IMR-90 (cell line): ENCODE results near the gene KCNMA1. TPM values are rescaled to one million over a fixed set of nuclear protein-coding genes. Genes with fewer than 3 reads are reported as not detected.

Experiments
- ATAC-seq: fragments of 200-7000 bp; cut with Tn5 transposase; 2 replicates; pipeline ENCODE4 v1.9.1; 2020; ENCODE audit warnings: low read depth, mild to moderate bottlenecking, moderate library complexity
- BruUV-seq: library from RNA; stranded (reverse); fragments of 400-500 nt; replicated peaks from 2 replicates; lab custom pipeline; 2021; lab: Mats Ljungman, UMichigan
- CTCF ChIA-PET: fragments of 300-600 bp; formaldehyde crosslinking; extraction: SDS; loops from one replicate; lab custom pipeline; 2021; ENCODE audit warnings: antibody characterized with exemption; lab: Yijun Ruan, JAX
- POLR2A ChIA-PET: fragments of 300-600 bp; sonication (Branson Sonifier 250); formaldehyde crosslinking; loops from one replicate; lab custom pipeline; 2022; ENCODE audit warnings: antibody characterized with exemption; ENCODE audit not compliant: unreplicated experiment; lab: Charles Lee
- DNase-seq: peaks from one replicate; pipeline ENCODE4 v3.0.0; 2013
- H2AFZ ChIP-seq: replicated peaks from 2 replicates; pipeline ENCODE3; 2013; ENCODE audit warnings: low read length, mild to moderate bottlenecking; ENCODE audit not compliant: poor library complexity
- H2AK5ac ChIP-seq: 2 replicates; pipeline ENCODE4 v1.6.1; 2013; ENCODE audit warnings: low read depth, low read length, inconsistent platforms
- H2AK9ac ChIP-seq: replicated peaks from 2 replicates; pipeline ENCODE3; 2013; ENCODE audit warnings: mild to moderate bottlenecking, low read depth, low read length, moderate library complexity; ENCODE audit not compliant: poor library complexity
- H2BK120ac ChIP-seq: 2 replicates; pipeline ENCODE4 v1.6.1; 2013; ENCODE audit warnings: low read depth, low read length, inconsistent platforms
- H2BK15ac ChIP-seq: 3 replicates; pipeline ENCODE4 v1.6.1; 2013; ENCODE audit warnings: low read depth, low read length, inconsistent platforms
- H2BK20ac ChIP-seq: 2 replicates; pipeline ENCODE4 v1.6.1; 2013; ENCODE audit warnings: low read depth, mild to moderate bottlenecking, inconsistent platforms, low read length, moderate library complexity
- H2BK5ac ChIP-seq: 2 replicates; pipeline ENCODE4 v1.6.1; 2013; ENCODE audit warnings: mild to moderate bottlenecking, low read depth, low read length, inconsistent platforms; ENCODE audit not compliant: poor library complexity, severe bottlenecking
- H3K14ac ChIP-seq: replicated peaks from 2 replicates; pipeline ENCODE4 v1.6.1; 2013; ENCODE audit warnings: low read depth, low read length, inconsistent platforms
- H3K18ac ChIP-seq: 2 replicates; pipeline ENCODE4 v1.6.1; 2013; ENCODE audit warnings: low read depth, low read length, control low read depth
- H3K23ac ChIP-seq: 2 replicates; pipeline ENCODE4 v1.6.1; 2013; ENCODE audit warnings: low read depth, low read length, inconsistent platforms
- H3K27ac ChIP-seq: 2 replicates; pipeline ENCODE4 v1.5.1; 2013; ENCODE audit warnings: mild to moderate bottlenecking, control low read depth, low read length; ENCODE audit not compliant: insufficient read depth
- H3K27me3 ChIP-seq: 2 replicates; pipeline ENCODE4 v1.6.1; 2013; ENCODE audit warnings: low read length; ENCODE audit not compliant: control insufficient read depth, insufficient read depth
- H3K36me3 ChIP-seq: 2 replicates; pipeline ENCODE4 v1.6.1; 2013; ENCODE audit warnings: low read length, mixed read lengths; ENCODE audit not compliant: control insufficient read depth, insufficient read depth
- H3K4ac ChIP-seq: 2 replicates; pipeline ENCODE4 v1.6.1; 2013; ENCODE audit warnings: low read depth, low read length, inconsistent platforms
- H3K4me1 ChIP-seq: 2 replicates; pipeline ENCODE4 v1.6.1; 2013; ENCODE audit warnings: low read length, mixed read lengths; ENCODE audit not compliant: control insufficient read depth, insufficient read depth
- H3K4me2 ChIP-seq: 2 replicates; pipeline ENCODE4 v1.6.1; 2013; ENCODE audit warnings: low read depth, mild to moderate bottlenecking, control low read depth, low read length, moderate library complexity
- H3K4me3 ChIP-seq: 2 replicates; pipeline ENCODE4 v1.5.1; 2013; ENCODE audit warnings: low read depth, mild to moderate bottlenecking, control low read depth, low read length, moderate library complexity; ENCODE audit not compliant: insufficient read depth
- H3K56ac ChIP-seq: 2 replicates; pipeline ENCODE4 v1.6.1; 2013; ENCODE audit warnings: low read length, inconsistent platforms; ENCODE audit not compliant: insufficient read depth; ENCODE audit errors: extremely low read depth
- H3K79me1 ChIP-seq, 2 experiments: 2 replicates each; pipeline ENCODE4 v1.6.1; 2013; ENCODE audit warnings: low read length in 2 of 2, inconsistent platforms in 1 of 2, low read depth in 1 of 2
- H3K9ac ChIP-seq: 2 replicates; pipeline ENCODE4 v1.6.1; 2013; ENCODE audit warnings: low read depth, low read length, control low read depth
- H3K9me1 ChIP-seq: 2 replicates; pipeline ENCODE4 v1.6.1; 2013; ENCODE audit warnings: low read length, inconsistent platforms; ENCODE audit not compliant: insufficient read depth
- H3K9me3 ChIP-seq: 2 replicates; pipeline ENCODE4 v1.6.1; 2013; ENCODE audit warnings: low read length; ENCODE audit not compliant: control insufficient read depth, insufficient read depth
- H4K20me1 ChIP-seq: 2 replicates; pipeline ENCODE4 v1.6.1; 2013; ENCODE audit warnings: low read length, inconsistent platforms; ENCODE audit not compliant: insufficient read depth
- H4K5ac ChIP-seq: 2 replicates; pipeline ENCODE4 v1.6.1; 2013; ENCODE audit warnings: mild to moderate bottlenecking, low read depth, low read length, control low read depth
- H4K8ac ChIP-seq, 2 experiments: 2 replicates each; pipeline ENCODE4 v1.6.1; 2013; ENCODE audit warnings: low read depth in 2 of 2, low read length in 2 of 2, control low read depth in 1 of 2, inconsistent platforms in 1 of 2
- H4K91ac ChIP-seq: 2 replicates; pipeline ENCODE4 v1.6.1; 2013; ENCODE audit warnings: low read depth, low read length, inconsistent platforms; ENCODE audit not compliant: insufficient read depth
- BHLHE40 ChIP-seq: fragments of 150-350 bp; IDR thresholded peaks from 2 replicates; pipeline ENCODE4 v1.6.1; 2016; ENCODE audit warnings: mild to moderate bottlenecking, low read depth, low read length
- CEBPB ChIP-seq: IDR thresholded peaks from 2 replicates; pipeline ENCODE4 v1.6.1; 2012; ENCODE audit warnings: low read depth, low read length, improper control_type of control experiment
- CTCF ChIP-seq: conservative IDR thresholded peaks from 2 replicates; pipeline ENCODE4 v1.5.1; 2012; ENCODE audit warnings: mild to moderate bottlenecking, low read depth, low read length, improper control_type of control experiment
- MAFK ChIP-seq: IDR thresholded peaks from 2 replicates; pipeline ENCODE4 v1.6.1; 2012; ENCODE audit warnings: low read depth, low read length, improper control_type of control experiment
- RCOR1 ChIP-seq: IDR thresholded peaks from 2 replicates; pipeline ENCODE4 v1.6.1; 2012; ENCODE audit warnings: mild to moderate bottlenecking, low read length, improper control_type of control experiment; ENCODE audit not compliant: insufficient replicate concordance
- SMC3 ChIP-seq: fragments of 150-350 bp; IDR thresholded peaks from 2 replicates; pipeline ENCODE4 v1.6.1; 2016; ENCODE audit warnings: low read depth, mild to moderate bottlenecking, antibody characterized with exemption, low read length, moderate library complexity
- WGBS, 2 experiments: methylation state at CpG; one replicate each; pipeline versions ENCODE4 v1.1.5 to v1.1.7; 2013; ENCODE audit warnings: missing lambda C conversion rate in 2 of 2; ENCODE audit not compliant: insufficient read length in 1 of 2; ENCODE audit errors: extremely low coverage in 2 of 2; 5-methylcytosine and 5-hydroxymethylcytosine counted together
- dilution Hi-C: fragments of 300-500 bp; cut with HindIII; formaldehyde crosslinking; loops from one replicate; pipeline ENCODE4 v1.14.3; 2018; ENCODE audit warnings: low sequenced_read_pairs; ENCODE audit not compliant: unreplicated experiment
- in situ Hi-C: fragments of 300-500 bp; cut with MboI; formaldehyde crosslinking; loops from 3 replicates; pipeline ENCODE4 v1.14.3; 2019; ENCODE audit warnings: low sequenced_read_pairs, inconsistent platforms, mixed read lengths
- intact Hi-C: fragments of 100-400 bp; cut with micrococcal nuclease; formaldehyde crosslinking; loops from 2 replicates; pipeline ENCODE4 v1.10.0; 2022
- polyA plus RNA-seq, 3 experiments: library from polyadenylated mRNA; depleted of rRNA; stranded (reverse); fragments of >200 nt; gene quantifications; 2 replicates each; pipeline ENCODE4 v1.2.3, GENCODE V29; 2012; ENCODE audit warnings: low replicate concordance in 1 of 3
- total RNA-seq: library from RNA; depleted of rRNA; stranded (reverse); fragments of >200 nt; gene quantifications from 2 replicates; pipeline ENCODE4 v1.2.3, GENCODE V29; 2012

The KCNMA1 gene
- total and polyA plus RNA-seq, 2 of the 4 experiments (the other 2 are of a cell fraction) = 25.6 to 29.6 TPM

- H3K9ac ChIP-seq = no peak overlapping the region
- no peak overlapping the region for H2AK9ac ChIP-seq
- in situ Hi-C loops = no loop called here
- peaks cover 3% of the 10 kb centered on the region; the same call in 1 of the 2 replicates for H3K4me1 ChIP-seq
- H2BK20ac ChIP-seq = no peak overlapping the region
- no peak overlapping the region for H3K56ac ChIP-seq
- no peaks in the 10 kb centered on the region for H4K20me1 ChIP-seq
- intact Hi-C loops = loop anchor here (5.0 kb wide), 1 partner anchor 38 kb away; no protein-coding TSS in a partner anchor
- H3K23ac ChIP-seq = no peak overlapping the region
- POLR2A ChIA-PET = no interaction called here
- no peak overlapping the region for H2BK120ac ChIP-seq
- no peak overlapping the region for H4K91ac ChIP-seq
- no peaks in the 10 kb centered on the region for H3K36me3 ChIP-seq
- TF ChIP-seq RCOR1 (no peak), BHLHE40 (no peak), CTCF (no peak), CEBPB (no peak), SMC3 (no peak), MAFK (no peak)
- H3K18ac ChIP-seq = no peak overlapping the region
- no peak overlapping the region for H4K5ac ChIP-seq
- no peak overlapping the region for H3K4ac ChIP-seq
- H4K8ac ChIP-seq = no peak overlapping the region
- no peaks in the 10 kb centered on the region for H3K9me1 ChIP-seq
- H3K14ac ChIP-seq = no peak overlapping the region
- H3K4me2 ChIP-seq = no peak overlapping the region
- no peak overlapping the region for H2AFZ ChIP-seq
- dilution Hi-C loops = no loop called here
- no peak overlapping the region for H2BK5ac ChIP-seq
- H3K27ac ChIP-seq = no peak overlapping the region
- DNase-seq (no peak), ATAC-seq (no peak)
- H2BK15ac ChIP-seq = no peak overlapping the region; the same call in 2 of the 3 replicates
- no peaks in the 10 kb centered on the region for H3K79me1 ChIP-seq
- 53% methylated on average over 2 of the region's 3 CpGs; no CpG with 5 or more reads in 1 of the 2 experiments for WGBS, 2 experiments
- no peak overlapping the region for H2AK5ac ChIP-seq
- CTCF ChIA-PET = no interaction called here
- BruUV-seq = no TSS peak
- no peak overlapping the region for H3K4me3 ChIP-seq
- no peaks in the 10 kb centered on the region for H3K9me3 ChIP-seq
- H3K27me3 ChIP-seq = peaks cover 16% of the 10 kb centered on the region
Observed at GRCh38 chr10:77664696-77665095, 27.1 kb upstream of the KCNMA1 start.
